Measurements from ENCODE around the gene C12orf76. TPM values are rescaled to one million over a fixed set of nuclear protein-coding genes. Genes with fewer than 3 reads are reported as not detected.

C12orf76 gene
- total RNA-seq, 4 donors from 2014 or later, result 7.7 to 21.4 (median 12.4) TPM

DNA sequence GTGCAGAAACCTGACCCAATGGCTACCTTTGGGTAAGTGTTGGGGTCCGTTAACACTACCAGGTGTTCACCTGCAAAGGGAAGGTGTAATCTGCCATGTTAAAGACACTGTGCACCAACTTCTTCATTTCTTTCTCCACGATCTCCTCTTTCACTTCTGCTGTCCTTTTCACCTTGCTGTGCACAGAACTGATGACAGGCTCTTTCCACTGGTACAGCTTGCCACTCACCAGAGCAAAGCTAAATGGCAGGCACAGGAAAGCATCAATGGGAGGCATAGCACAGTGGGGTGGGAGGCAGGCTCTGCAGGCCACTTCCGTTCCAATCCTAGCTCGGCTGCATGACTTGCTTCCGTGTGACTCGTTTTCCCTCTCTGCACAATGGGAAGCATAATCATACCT, 2.6 kb upstream of the C12orf76 start:
- TF ChIP-seq, protein P1, sequence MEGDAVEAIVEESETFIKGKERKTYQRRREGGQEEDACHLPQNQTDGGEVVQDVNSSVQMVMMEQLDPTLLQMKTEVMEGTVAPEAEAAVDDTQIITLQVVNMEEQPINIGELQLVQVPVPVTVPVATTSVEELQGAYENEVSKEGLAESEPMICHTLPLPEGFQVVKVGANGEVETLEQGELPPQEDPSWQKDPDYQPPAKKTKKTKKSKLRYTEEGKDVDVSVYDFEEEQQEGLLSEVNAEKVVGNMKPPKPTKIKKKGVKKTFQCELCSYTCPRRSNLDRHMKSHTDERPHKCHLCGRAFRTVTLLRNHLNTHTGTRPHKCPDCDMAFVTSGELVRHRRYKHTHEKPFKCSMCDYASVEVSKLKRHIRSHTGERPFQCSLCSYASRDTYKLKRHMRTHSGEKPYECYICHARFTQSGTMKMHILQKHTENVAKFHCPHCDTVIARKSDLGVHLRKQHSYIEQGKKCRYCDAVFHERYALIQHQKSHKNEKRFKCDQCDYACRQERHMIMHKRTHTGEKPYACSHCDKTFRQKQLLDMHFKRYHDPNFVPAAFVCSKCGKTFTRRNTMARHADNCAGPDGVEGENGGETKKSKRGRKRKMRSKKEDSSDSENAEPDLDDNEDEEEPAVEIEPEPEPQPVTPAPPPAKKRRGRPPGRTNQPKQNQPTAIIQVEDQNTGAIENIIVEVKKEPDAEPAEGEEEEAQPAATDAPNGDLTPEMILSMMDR (IDR thresholded peaks at IDR 0.05; ENCODE audit: low read depth), result no peak

DNA sequence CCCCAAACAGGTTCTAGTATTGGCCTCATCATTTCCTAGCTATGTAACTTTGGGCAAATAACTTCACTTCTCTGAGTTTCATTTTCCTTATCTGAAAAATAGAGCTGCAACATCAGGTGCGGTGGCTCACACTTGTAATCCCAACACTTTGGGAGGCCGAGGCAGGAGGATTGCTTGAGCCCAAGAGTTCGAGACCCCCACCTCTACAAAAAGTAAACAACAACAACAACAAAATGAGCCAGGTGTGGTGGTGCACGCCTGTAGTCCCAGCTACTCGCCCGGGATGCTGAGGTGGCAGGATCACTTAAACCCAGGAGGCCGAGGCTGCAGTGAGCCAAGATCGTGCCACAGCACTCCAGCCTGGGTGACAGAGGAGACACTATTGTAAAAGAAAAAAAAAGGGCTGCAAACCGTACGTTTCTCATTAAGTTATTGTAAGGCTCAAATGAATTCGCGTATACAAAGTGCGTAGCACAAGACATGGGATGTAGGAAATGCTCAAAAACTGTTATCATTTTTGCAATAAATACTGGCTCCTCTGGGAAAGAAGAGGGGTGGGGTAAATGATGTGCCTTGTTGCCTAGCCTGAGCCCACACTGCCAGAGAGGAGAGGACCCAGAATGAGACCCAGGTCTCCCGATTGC, 903 bp downstream of the C12orf76 start:
- TF ChIP-seq, protein P1 (IDR thresholded peaks at IDR 0.05; ENCODE audit: low read depth), result no peak

DNA sequence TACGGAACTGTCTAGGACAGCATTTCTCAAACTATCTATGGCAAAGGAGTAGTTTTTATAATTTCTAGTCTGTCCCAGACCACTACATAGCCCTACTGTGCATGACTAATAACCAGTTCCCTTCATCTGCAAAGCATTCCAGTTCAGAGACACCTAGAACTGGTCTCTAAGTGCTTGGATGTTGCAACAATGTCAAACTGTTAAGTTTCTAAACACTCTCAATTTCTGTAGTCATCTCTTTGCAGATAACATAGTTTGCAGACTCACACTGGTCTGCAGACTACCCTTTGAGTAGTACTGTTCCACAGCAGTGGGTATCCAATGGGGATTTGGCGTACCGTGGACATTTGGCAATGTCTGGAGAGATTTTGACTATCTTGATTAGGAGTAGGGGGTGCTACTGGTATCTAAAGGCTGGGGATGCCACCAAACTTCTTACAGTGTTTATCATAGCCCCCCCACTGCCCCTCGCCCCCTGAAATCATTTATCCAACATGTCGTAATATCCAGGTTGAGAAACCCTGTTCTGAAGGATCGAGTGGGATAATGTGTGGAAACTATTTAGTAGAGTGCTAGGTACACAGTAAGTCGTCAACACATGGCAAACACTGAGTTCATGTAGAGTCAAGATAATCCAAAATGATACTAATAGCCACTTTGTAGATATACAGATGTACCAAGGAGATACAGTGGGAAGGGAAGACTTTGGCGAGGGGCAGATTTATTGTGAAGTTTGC, 1.7 kb downstream of the C12orf76 start:
- TF ChIP-seq, protein P1 (IDR thresholded peaks at IDR 0.05; ENCODE audit: low read depth), result no peak

DNA sequence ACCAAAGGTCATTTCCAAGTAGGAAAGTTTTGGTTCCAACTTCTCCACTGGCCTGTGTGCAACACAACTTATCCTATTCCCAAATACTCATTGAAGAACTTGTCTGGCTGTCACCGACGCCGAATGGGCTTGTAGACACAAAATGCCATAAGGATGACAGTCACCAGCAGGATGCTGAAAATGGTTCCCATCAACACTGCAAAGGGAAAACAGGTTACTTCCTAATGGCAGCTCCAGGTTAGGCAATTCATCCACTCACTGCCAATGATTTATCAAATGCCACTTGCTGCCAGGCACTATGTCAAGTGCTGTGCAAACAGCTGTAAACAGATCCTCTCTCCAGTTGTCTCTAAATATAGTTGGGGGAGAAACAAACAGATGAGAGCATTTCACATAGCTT, 6.1 kb downstream of the C12orf76 start:
- TF ChIP-seq, protein P1 (IDR thresholded peaks at IDR 0.05; ENCODE audit: low read depth), result no peak

DNA sequence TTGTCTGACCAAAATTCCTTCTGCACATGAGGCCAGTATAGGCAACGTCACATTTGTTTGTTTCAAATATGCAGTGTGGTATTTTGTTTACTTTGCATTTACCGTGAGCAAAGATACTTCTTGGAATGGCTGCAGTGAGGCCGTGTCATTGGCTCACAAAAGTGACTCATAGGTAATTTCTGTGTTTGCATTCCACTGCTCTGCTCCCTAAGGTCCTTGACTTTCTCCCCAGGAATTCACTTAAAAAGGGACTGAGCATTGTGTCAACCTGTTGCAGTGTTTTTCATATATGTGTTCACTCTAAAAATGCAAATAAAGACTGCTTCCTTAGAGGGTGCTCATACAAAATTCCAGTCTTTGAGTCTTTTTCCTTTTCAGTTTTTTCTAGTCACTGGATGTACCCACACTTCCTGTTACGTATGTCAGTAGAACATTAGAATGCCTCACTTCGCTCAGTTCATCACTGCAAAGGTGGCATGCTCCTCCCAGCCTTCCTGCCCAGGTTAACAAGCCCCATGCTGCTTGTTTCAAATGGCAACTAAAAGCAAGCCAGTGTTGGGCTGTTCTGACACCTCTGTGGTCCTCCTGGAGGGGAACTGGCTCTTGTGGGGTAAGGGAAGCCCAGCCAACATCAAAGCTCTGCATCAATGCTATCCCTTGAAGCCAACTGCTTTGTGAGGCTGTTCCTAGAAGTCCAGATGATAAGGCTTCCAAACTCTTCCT, 9.1 kb downstream of the C12orf76 start:
- TF ChIP-seq, protein P1 (IDR thresholded peaks at IDR 0.05; ENCODE audit: low read depth), result no peak

DNA sequence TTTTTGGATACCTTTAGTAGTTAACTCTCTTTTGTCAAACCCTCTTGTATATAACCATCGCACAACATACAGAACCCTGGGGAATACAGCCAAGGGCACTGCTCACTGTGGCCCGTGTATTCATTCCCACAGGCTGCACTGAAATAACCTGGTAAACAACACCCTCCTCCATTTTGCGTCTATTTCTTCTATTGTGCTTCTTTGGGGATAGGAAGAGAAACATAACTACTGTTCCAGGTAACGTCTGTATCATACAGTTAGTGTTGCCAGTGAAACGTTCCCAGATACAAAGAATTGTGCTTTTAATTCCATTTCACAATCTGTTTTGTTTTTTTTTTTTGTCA, 9.6 kb downstream of the C12orf76 start:
- TF ChIP-seq, protein P1 (IDR thresholded peaks at IDR 0.05; ENCODE audit: low read depth), result no peak

DNA sequence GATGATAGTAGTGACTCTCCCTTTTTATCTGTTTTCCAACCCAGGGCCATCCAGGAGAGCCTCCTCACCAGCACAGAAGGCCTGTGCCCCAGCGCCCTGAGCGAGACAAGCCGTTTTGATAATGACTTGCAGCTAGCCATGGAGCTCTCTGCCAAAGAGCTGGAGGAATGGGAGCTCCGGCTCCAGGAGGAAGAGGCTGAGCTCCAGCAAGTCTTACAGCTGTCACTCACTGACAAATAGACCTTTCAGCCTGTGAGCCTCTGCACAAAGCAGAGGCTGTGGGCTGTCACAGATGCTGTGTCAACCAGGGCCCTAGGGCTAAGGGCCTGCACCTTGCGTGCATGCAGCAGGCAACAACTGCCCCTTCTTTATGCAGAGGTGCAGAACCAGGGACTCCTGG, 11.0 kb downstream of the C12orf76 start:
- TF ChIP-seq, protein P1 (IDR thresholded peaks at IDR 0.05; ENCODE audit: low read depth), result no peak

Measured in subcutaneous adipose tissue (tissue), 4 donors.